SU-DHL-6 (cell line): ENCODE data around the gene AQP12B.

Experiments used
- EZH2phosphoT487 ChIP-seq: fragments of 200-600 bp; sonication (generic), shearing (Covaris generic); conservative IDR thresholded peaks from 2 replicates; pipeline ENCODE4 v1.6.1; 2018; ENCODE audit warnings: mild to moderate bottlenecking, antibody characterized with exemption, low read length, moderate library complexity, mixed read lengths
- TF ChIP-seq, protein P1 (sequence below): fragments of 200-600 bp; sonication (generic); IDR thresholded peaks from one replicate; pipeline ENCODE4 v1.5.1; 2017; ENCODE audit warnings: antibody characterized with exemption, mild to moderate bottlenecking, low read length, moderate library complexity; ENCODE audit not compliant: insufficient read depth, poor library complexity, severe bottlenecking

DNA sequence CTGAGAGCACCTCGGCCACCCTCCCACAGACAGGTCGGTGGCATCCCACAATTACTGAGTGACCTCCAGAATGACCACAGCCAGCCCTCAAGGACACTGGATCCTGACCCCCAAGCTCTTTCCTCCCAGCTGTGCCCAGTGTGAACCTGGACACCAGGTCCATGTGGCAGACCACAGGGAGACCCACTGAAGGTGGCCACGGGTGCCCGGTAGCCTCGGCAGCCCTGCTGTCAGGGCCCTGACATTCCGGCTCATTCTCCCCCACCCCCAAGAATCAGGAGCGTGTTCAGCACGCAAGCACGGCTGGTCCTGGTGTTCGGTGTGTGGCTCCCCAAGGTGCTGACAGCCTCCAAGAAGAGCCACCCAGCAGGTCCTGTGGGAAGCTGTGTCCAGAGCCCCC is 41.7 kb upstream of the AQP12B start:
- TF ChIP-seq, protein P1, sequence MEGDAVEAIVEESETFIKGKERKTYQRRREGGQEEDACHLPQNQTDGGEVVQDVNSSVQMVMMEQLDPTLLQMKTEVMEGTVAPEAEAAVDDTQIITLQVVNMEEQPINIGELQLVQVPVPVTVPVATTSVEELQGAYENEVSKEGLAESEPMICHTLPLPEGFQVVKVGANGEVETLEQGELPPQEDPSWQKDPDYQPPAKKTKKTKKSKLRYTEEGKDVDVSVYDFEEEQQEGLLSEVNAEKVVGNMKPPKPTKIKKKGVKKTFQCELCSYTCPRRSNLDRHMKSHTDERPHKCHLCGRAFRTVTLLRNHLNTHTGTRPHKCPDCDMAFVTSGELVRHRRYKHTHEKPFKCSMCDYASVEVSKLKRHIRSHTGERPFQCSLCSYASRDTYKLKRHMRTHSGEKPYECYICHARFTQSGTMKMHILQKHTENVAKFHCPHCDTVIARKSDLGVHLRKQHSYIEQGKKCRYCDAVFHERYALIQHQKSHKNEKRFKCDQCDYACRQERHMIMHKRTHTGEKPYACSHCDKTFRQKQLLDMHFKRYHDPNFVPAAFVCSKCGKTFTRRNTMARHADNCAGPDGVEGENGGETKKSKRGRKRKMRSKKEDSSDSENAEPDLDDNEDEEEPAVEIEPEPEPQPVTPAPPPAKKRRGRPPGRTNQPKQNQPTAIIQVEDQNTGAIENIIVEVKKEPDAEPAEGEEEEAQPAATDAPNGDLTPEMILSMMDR: no peak
- no peak for TF ChIP-seq EZH2phosphoT487
